Keratinocyte (primary cell): ENCODE data around the gene LRRC9.

Experiments
- EZH2 ChIP-seq: IDR thresholded peaks from one replicate; pipeline ENCODE4 v1.6.1; 2012; ENCODE audit warnings: inconsistent platforms, mild to moderate bottlenecking, low read length, moderate library complexity
- TF ChIP-seq, protein P1 (sequence below), 3 experiments: IDR thresholded peaks in 1 of 3; conservative IDR thresholded peaks in 1 of 3; optimal IDR thresholded peaks in 1 of 3; 2 replicates in 2 of 3; 3 replicates in 1 of 3; pipeline versions ENCODE3 to v1.5.1; 2011; ENCODE audit warnings: low read length in 3 of 3, mild to moderate bottlenecking in 3 of 3, moderate library complexity in 2 of 3, control low read depth in 1 of 3, inconsistent platforms in 1 of 3; ENCODE audit not compliant: insufficient read depth in 2 of 3; ENCODE audit errors: extremely low read depth in 1 of 3

DNA sequence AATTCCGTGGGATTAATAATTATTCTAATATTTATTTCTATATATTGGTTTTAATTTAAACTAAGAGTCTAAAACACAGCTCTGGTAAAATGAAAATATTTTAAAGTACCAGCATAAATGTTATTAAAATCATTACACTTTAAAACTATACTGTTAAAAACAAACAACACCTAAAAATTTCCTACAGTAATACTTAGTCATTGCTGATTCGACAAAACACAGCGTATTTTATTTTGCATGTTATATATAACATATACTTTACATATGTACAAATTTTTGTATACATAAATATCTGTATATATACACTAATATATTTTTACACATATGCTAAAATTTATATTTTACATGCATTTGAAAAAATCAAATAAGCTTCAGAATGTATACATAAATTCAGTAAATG is 165.7 kb downstream of the LRRC9 start:
- TF ChIP-seq, protein P1, sequence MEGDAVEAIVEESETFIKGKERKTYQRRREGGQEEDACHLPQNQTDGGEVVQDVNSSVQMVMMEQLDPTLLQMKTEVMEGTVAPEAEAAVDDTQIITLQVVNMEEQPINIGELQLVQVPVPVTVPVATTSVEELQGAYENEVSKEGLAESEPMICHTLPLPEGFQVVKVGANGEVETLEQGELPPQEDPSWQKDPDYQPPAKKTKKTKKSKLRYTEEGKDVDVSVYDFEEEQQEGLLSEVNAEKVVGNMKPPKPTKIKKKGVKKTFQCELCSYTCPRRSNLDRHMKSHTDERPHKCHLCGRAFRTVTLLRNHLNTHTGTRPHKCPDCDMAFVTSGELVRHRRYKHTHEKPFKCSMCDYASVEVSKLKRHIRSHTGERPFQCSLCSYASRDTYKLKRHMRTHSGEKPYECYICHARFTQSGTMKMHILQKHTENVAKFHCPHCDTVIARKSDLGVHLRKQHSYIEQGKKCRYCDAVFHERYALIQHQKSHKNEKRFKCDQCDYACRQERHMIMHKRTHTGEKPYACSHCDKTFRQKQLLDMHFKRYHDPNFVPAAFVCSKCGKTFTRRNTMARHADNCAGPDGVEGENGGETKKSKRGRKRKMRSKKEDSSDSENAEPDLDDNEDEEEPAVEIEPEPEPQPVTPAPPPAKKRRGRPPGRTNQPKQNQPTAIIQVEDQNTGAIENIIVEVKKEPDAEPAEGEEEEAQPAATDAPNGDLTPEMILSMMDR (optimal IDR thresholded peaks at IDR 0.05 in 1 of 3, IDR thresholded peaks at IDR 0.05 in 1 of 3, conservative IDR thresholded peaks at IDR 0.05 in 1 of 3; ENCODE audit: extremely low read depth in 1 of 3, insufficient read depth in 2 of 3, low read length in 3 of 3) = no peak
- TF ChIP-seq EZH2 = no peak
